SK-N-SH (cell line): Measurements from ENCODE around the gene PITPNM1. TPM values are rescaled to one million over a fixed set of nuclear protein-coding genes. Genes with fewer than 3 reads are reported as not detected.

Source experiments
- CTCF ChIA-PET: fragments of 300-600, 350-600 bp; formaldehyde crosslinking; extraction: SDS; loops from one replicate; lab custom pipeline; 2021; lab: Yijun Ruan, JAX
- POLR2A ChIA-PET: fragments of 350-600 bp; sonication (Branson Sonifier 250); formaldehyde crosslinking; extraction: SDS; loops from one replicate; lab custom pipeline; 2020; ENCODE audit warnings: antibody characterized with exemption, inconsistent platforms; lab: Yijun Ruan, JAX
- DNase-seq: peaks from one replicate; pipeline ENCODE4 v3.0.0; 2012
- H2AFZ ChIP-seq: fragments of 200-600 bp; sonication (generic); 2 replicates; pipeline ENCODE4 v1.8.1; 2016; ENCODE audit warnings: antibody characterized with exemption, mild to moderate bottlenecking, low read depth
- H3F3A ChIP-seq: fragments of 200-600 bp; sonication (generic); replicated peaks from 2 replicates; pipeline ENCODE3; 2016; ENCODE audit warnings: antibody characterized with exemption, mild to moderate bottlenecking; ENCODE audit not compliant: insufficient read depth
- H3K27ac ChIP-seq, 2 experiments: fragments of 200-500 bp in 1 of 2; fragments of 200-600 bp in 1 of 2; sonication (Bioruptor generic) in 1 of 2; sonication (generic), shearing (Covaris generic) in 1 of 2; 2 replicates each; pipeline versions ENCODE4 v1.5.1 to v1.6.1; 2014 to 2016; ENCODE audit warnings: low read depth in 2 of 2, inconsistent platforms in 1 of 2, low read length in 1 of 2, mild to moderate bottlenecking in 1 of 2, mixed read lengths in 1 of 2
- H3K27me3 ChIP-seq: fragments of 200-600 bp; sonication (generic), shearing (Covaris generic); 2 replicates; pipeline ENCODE4 v1.6.1; 2016; ENCODE audit warnings: mixed run types; ENCODE audit not compliant: insufficient read depth
- H3K36me3 ChIP-seq, 2 experiments: fragments of 200-500 bp in 1 of 2; fragments of 200-600 bp in 1 of 2; sonication (Bioruptor generic) in 1 of 2; sonication (generic) in 1 of 2; replicated peaks in 1 of 2; 2 replicates each; pipeline versions ENCODE3 to v1.5.1; 2014 to 2016; ENCODE audit warnings: low read length in 1 of 2, mild to moderate bottlenecking in 1 of 2; ENCODE audit not compliant: insufficient read depth in 2 of 2, control insufficient read depth in 1 of 2
- H3K4me1 ChIP-seq, 2 experiments: fragments of 200-500 bp in 1 of 2; fragments of 200-600 bp in 1 of 2; sonication (Bioruptor generic) in 1 of 2; sonication (generic), shearing (Covaris generic) in 1 of 2; 2 replicates each; pipeline versions ENCODE4 v1.5.1 to v1.6.1; 2014 to 2016; ENCODE audit warnings: low read depth in 1 of 2, low read length in 1 of 2, mixed run types in 1 of 2; ENCODE audit not compliant: insufficient read depth in 2 of 2, control insufficient read depth in 1 of 2
- H3K4me2 ChIP-seq: fragments of 200-600 bp; sonication (generic), shearing (Covaris generic); 2 replicates; pipeline ENCODE4 v1.6.1; 2017; ENCODE audit warnings: mixed run types
- H3K4me3 ChIP-seq, 2 experiments: fragments of 200-500 bp in 1 of 2; fragments of 200-600 bp in 1 of 2; sonication (Bioruptor generic) in 1 of 2; sonication (generic), shearing (Covaris generic) in 1 of 2; 2 replicates each; pipeline versions ENCODE4 v1.5.1 to v1.8.1; 2014 to 2016; ENCODE audit warnings: low read depth in 2 of 2, inconsistent platforms in 1 of 2, low read length in 1 of 2, mild to moderate bottlenecking in 1 of 2, mixed read lengths in 1 of 2, moderate library complexity in 1 of 2
- H3K79me2 ChIP-seq: fragments of 200-600 bp; sonication (generic); 2 replicates; pipeline ENCODE4 v1.8.1; 2017; ENCODE audit warnings: mild to moderate bottlenecking; ENCODE audit not compliant: insufficient read depth
- H3K9ac ChIP-seq: fragments of 200-600 bp; sonication (generic); 2 replicates; pipeline ENCODE4 v1.6.1; 2017; ENCODE audit warnings: mixed run types
- H3K9me2 ChIP-seq: fragments of 200-600 bp; sonication (generic); 2 replicates; pipeline ENCODE4 v1.6.1; 2017; ENCODE audit warnings: mixed run types
- H3K9me3 ChIP-seq: fragments of 200-600 bp; sonication (generic); 2 replicates; pipeline ENCODE4 v1.6.1; 2017; ENCODE audit warnings: mixed run types, mild to moderate bottlenecking, moderate library complexity
- H4K20me1 ChIP-seq: fragments of 200-600 bp; sonication (generic); 2 replicates; pipeline ENCODE4 v1.6.1; 2017; ENCODE audit warnings: mild to moderate bottlenecking, mixed run types; ENCODE audit not compliant: insufficient read depth
- CHD2 ChIP-seq: fragments of 150-350 bp; IDR thresholded peaks from 2 replicates; pipeline ENCODE4 v1.6.1; 2018; ENCODE audit warnings: low read length; ENCODE audit not compliant: partially characterized antibody
- ELF1 ChIP-seq: IDR thresholded peaks from 2 replicates; pipeline ENCODE4 v1.4.0; 2012
- EP300 ChIP-seq, 2 experiments: IDR thresholded peaks; 2 replicates each; pipeline versions ENCODE4 v1.4.0 to v1.6.1; 2012; ENCODE audit warnings: borderline replicate concordance in 1 of 2, low read depth in 1 of 2, low read length in 1 of 2
- EZH2phosphoT487 ChIP-seq: fragments of 200-600 bp; sonication (generic); IDR thresholded peaks from 2 replicates; pipeline ENCODE4 v1.6.1; 2017; ENCODE audit warnings: low read depth, mixed run types, mild to moderate bottlenecking, antibody characterized with exemption, moderate library complexity, borderline replicate concordance
- FOSL2 ChIP-seq: IDR thresholded peaks from 2 replicates; pipeline ENCODE4 v1.4.0; 2012; ENCODE audit warnings: low read depth, mild to moderate bottlenecking, moderate library complexity, borderline replicate concordance
- FOXM1 ChIP-seq: IDR thresholded peaks from 2 replicates; pipeline ENCODE4 v1.4.0; 2012; ENCODE audit warnings: low read depth, mild to moderate bottlenecking
- GABPA ChIP-seq: IDR thresholded peaks from 2 replicates; pipeline ENCODE4 v1.4.0; 2012; ENCODE audit warnings: low read depth, mild to moderate bottlenecking
- GATA2 ChIP-seq: sonication (generic); formaldehyde crosslinking; IDR thresholded peaks from 2 replicates; pipeline ENCODE4 v1.5.0; 2020; ENCODE audit warnings: mild to moderate bottlenecking, missing genetic modification reagents
- MAX ChIP-seq: IDR thresholded peaks from 2 replicates; pipeline ENCODE4 v1.4.0; 2012; ENCODE audit warnings: low read depth
- NRF1 ChIP-seq: IDR thresholded peaks from 2 replicates; pipeline ENCODE4 v1.6.1; 2012; ENCODE audit warnings: low read depth, mild to moderate bottlenecking, low read length
- RAD21 ChIP-seq: IDR thresholded peaks from 2 replicates; pipeline ENCODE4 v1.6.1; 2012; ENCODE audit warnings: mild to moderate bottlenecking, low read length
- RFX5 ChIP-seq: IDR thresholded peaks from 2 replicates; pipeline ENCODE4 v1.6.1; 2012; ENCODE audit warnings: mild to moderate bottlenecking, improper control_type of control experiment, low read length
- RXRA ChIP-seq: IDR thresholded peaks from 2 replicates; pipeline ENCODE4 v1.4.0; 2012; ENCODE audit warnings: low read depth, mild to moderate bottlenecking, borderline replicate concordance
- TAF1 ChIP-seq: IDR thresholded peaks from 2 replicates; pipeline ENCODE4 v1.6.1; 2012; ENCODE audit warnings: low read depth, mild to moderate bottlenecking, low read length, moderate library complexity, borderline replicate concordance
- TCF12 ChIP-seq: IDR thresholded peaks from 2 replicates; pipeline ENCODE4 v1.4.0; 2012
- TEAD4 ChIP-seq: IDR thresholded peaks from 2 replicates; pipeline ENCODE4 v1.4.0; 2012; ENCODE audit warnings: mild to moderate bottlenecking, borderline replicate concordance; ENCODE audit not compliant: insufficient read depth
- USF1 ChIP-seq: IDR thresholded peaks from 2 replicates; pipeline ENCODE4 v1.4.0; 2012; ENCODE audit warnings: low read depth, borderline replicate concordance
- YY1 ChIP-seq: IDR thresholded peaks from 2 replicates; pipeline ENCODE4 v1.4.0; 2012; ENCODE audit warnings: low read depth, mild to moderate bottlenecking
- WGBS: methylation state at CpG from one replicate; pipeline ENCODE4 v1.1.6; 2017; ENCODE audit warnings: low lambda C conversion rate; 5-methylcytosine and 5-hydroxymethylcytosine counted together
- polyA plus RNA-seq, 3 experiments: library from polyadenylated mRNA; depleted of rRNA; stranded (reverse); fragments of >200 nt; gene quantifications; 2 replicates each; pipeline ENCODE4 v1.2.3, GENCODE V29; 2012
- TF ChIP-seq, protein P1 (sequence below): fragments of 200-600 bp; sonication (generic); IDR thresholded peaks from 2 replicates; pipeline ENCODE4 v1.6.1; 2017; ENCODE audit warnings: antibody characterized with exemption, mild to moderate bottlenecking, moderate library complexity
- TF ChIP-seq, protein P2 (sequence below): IDR thresholded peaks from 2 replicates; pipeline ENCODE4 v1.4.0; 2012; ENCODE audit warnings: low read depth, borderline replicate concordance

The PITPNM1 gene
- polyA plus RNA-seq, 1 of the 3 experiments (the other 2 are of a cell fraction), result 24.2 TPM

DNA sequence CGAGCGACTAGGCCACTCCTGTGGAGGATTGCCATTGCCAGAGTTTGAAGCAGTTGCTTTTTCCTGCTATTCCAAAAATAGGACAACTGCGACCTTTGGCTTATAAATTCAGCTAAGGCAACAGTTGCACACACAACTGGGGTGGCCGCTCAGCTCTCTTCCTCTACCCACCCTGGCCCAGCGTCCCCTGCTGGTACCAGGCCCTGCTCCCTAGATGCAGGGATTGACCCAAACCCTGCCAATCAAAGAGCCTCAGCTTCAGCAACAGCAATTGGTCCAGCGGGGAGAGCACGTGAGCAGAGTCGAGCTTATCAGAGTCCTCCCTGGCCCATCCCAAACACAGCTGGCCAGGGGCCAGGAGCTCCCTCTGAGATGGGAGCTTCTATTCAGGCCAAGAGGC lies 40.1 kb upstream of the PITPNM1 start:
- TF ChIP-seq EZH2phosphoT487, result no peak
- TF ChIP-seq FOSL2, result no peak
- no peak for TF ChIP-seq ELF1
- TF ChIP-seq TAF1, result no peak
- TF ChIP-seq FOXM1, result no peak
- TF ChIP-seq GATA2 (CRISPR knock-in tag), result no peak
- no peak for TF ChIP-seq CHD2
- TF ChIP-seq, protein P1, sequence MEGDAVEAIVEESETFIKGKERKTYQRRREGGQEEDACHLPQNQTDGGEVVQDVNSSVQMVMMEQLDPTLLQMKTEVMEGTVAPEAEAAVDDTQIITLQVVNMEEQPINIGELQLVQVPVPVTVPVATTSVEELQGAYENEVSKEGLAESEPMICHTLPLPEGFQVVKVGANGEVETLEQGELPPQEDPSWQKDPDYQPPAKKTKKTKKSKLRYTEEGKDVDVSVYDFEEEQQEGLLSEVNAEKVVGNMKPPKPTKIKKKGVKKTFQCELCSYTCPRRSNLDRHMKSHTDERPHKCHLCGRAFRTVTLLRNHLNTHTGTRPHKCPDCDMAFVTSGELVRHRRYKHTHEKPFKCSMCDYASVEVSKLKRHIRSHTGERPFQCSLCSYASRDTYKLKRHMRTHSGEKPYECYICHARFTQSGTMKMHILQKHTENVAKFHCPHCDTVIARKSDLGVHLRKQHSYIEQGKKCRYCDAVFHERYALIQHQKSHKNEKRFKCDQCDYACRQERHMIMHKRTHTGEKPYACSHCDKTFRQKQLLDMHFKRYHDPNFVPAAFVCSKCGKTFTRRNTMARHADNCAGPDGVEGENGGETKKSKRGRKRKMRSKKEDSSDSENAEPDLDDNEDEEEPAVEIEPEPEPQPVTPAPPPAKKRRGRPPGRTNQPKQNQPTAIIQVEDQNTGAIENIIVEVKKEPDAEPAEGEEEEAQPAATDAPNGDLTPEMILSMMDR, result no peak
- no peak for TF ChIP-seq GABPA
- CTCF ChIA-PET, result interaction anchor here (1.0 to 1.9 kb wide), 2 partner anchors 25 to 27 kb away, joined by 3 to 4 read pairs; no protein-coding TSS in a partner anchor
- no peaks in the 10 kb centered on the region for H3K36me3 ChIP-seq
- no peaks in the 10 kb centered on the region for H3F3A ChIP-seq
- no peaks in the 10 kb centered on the region for H3K4me1 ChIP-seq
- H2AFZ ChIP-seq, result no peak overlapping the region
- no peaks in the 10 kb centered on the region for H3K79me2 ChIP-seq
- WGBS, result 77% methylated on average over 6 of the region's 8 CpGs
- H3K27ac ChIP-seq, result no peak overlapping the region
- no peak for DNase-seq
- H3K4me2 ChIP-seq, result no peak overlapping the region
- H3K9me3 ChIP-seq, result no peaks in the 10 kb centered on the region
- no peaks in the 10 kb centered on the region for H3K27me3 ChIP-seq
- H3K9me2 ChIP-seq, result no peaks in the 10 kb centered on the region
- no peaks in the 10 kb centered on the region for H4K20me1 ChIP-seq
- POLR2A ChIA-PET, result no interaction called here
- no peak overlapping the region for H3K9ac ChIP-seq
- no peak overlapping the region for H3K4me3 ChIP-seq

GRCh38 chr11:67544616-67545242 lies 39.6 kb upstream of the PITPNM1 start:
- ChIA-PET CTCF (interaction anchor here (0.6 kb wide), 1 partner anchor 414 kb away, joined by 4 read pairs; no protein-coding TSS in a partner anchor), POLR2A (interaction anchor here (0.7 kb wide), 1 partner anchor 85 kb away, joined by 4 read pairs; the partner anchor contains the start of gene NUDT8)
- Histone ChIP-seq H3K4me3 (no peak overlapping the region), H3K79me2 (no peaks in the 10 kb centered on the region), H3K9ac (no peak overlapping the region), H3F3A (no peaks in the 10 kb centered on the region), H3K4me1 (no peaks in the 10 kb centered on the region), H3K9me3 (no peaks in the 10 kb centered on the region), H3K27ac (no peak overlapping the region), H2AFZ (no peak overlapping the region), H3K36me3 (no peaks in the 10 kb centered on the region), H3K9me2 (no peaks in the 10 kb centered on the region), H3K27me3 (no peaks in the 10 kb centered on the region), H3K4me2 (no peak overlapping the region), H4K20me1 (no peaks in the 10 kb centered on the region)
- no peak for TF ChIP-seq TAF1
- TF ChIP-seq, protein P2, sequence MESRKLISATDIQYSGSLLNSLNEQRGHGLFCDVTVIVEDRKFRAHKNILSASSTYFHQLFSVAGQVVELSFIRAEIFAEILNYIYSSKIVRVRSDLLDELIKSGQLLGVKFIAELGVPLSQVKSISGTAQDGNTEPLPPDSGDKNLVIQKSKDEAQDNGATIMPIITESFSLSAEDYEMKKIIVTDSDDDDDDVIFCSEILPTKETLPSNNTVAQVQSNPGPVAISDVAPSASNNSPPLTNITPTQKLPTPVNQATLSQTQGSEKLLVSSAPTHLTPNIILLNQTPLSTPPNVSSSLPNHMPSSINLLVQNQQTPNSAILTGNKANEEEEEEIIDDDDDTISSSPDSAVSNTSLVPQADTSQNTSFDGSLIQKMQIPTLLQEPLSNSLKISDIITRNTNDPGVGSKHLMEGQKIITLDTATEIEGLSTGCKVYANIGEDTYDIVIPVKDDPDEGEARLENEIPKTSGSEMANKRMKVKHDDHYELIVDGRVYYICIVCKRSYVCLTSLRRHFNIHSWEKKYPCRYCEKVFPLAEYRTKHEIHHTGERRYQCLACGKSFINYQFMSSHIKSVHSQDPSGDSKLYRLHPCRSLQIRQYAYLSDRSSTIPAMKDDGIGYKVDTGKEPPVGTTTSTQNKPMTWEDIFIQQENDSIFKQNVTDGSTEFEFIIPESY, result no peak
- TF ChIP-seq ELF1, result no peak
- no peak for TF ChIP-seq YY1
- TF ChIP-seq NRF1, result no peak
- no peak for TF ChIP-seq USF1
- TF ChIP-seq MAX, result no peak
- TF ChIP-seq RAD21, result no peak
- TF ChIP-seq EP300 (IDR thresholded peaks at IDR 0.05; ENCODE audit: borderline replicate concordance in 1 of 2, low read depth in 1 of 2, low read length in 1 of 2), result no peak
- TF ChIP-seq RXRA, result no peak
- no peak for TF ChIP-seq RFX5
- no peak for TF ChIP-seq TEAD4
- TF ChIP-seq TCF12, result no peak
- no peak for TF ChIP-seq FOXM1
- TF ChIP-seq GATA2 (CRISPR knock-in tag), result no peak
- no peak for TF ChIP-seq EZH2phosphoT487
- DNase-seq, result no peak
- whole genome bisulfite sequencing, result 79% methylated on average over 10 of the region's 10 CpGs
